ENCODE results near the gene SPINT2.

SPINT2 gene

GRCh38 chr19:38294090-38294489 lies 29.7 kb downstream of the SPINT2 start:
- peak; percentile 72 for DNase-seq (ENCODE audit: low spot score)

GRCh38 chr19:38298821-38299680 lies 34.7 kb downstream of the SPINT2 start:
- DNase-seq (ENCODE audit: low spot score) = no peak

GRCh38 chr19:38303517-38304351 lies 39.4 kb downstream of the SPINT2 start, which contains the start of gene C19orf33:
Gene C19orf33, plus strand, starts transcription at chr19:38304251. Its CDS starts 11 bp downstream, at chr19:38304262.
- no peak for DNase-seq (ENCODE audit: low spot score)

GRCh38 chr19:38304352-38304865 lies 40.0 kb downstream of the SPINT2 start:
- DNase-seq (ENCODE audit: low spot score) = no peak

- no peak for DNase-seq (ENCODE audit: low spot score)
Measured at GRCh38 chr19:38304866-38305429, 40.6 kb downstream of the SPINT2 start.

GRCh38 chr19:38306236-38306635 lies 41.9 kb downstream of the SPINT2 start:
- DNase-seq (ENCODE audit: low spot score) = no peak

- DNase-seq (ENCODE audit: low spot score) = no peak
Measured at GRCh38 chr19:38307076-38307475, 42.7 kb downstream of the SPINT2 start.

GRCh38 chr19:38307597-38307996 lies 43.2 kb downstream of the SPINT2 start:
- no peak for DNase-seq (ENCODE audit: low spot score)

GRCh38 chr19:38308006-38308766 lies 43.8 kb downstream of the SPINT2 start:
- no peak for DNase-seq (ENCODE audit: low spot score)

GRCh38 chr19:38308926-38309614 lies 44.7 kb downstream of the SPINT2 start:
- no peak for DNase-seq (ENCODE audit: low spot score)

GRCh38 chr19:38309615-38310278 lies 45.4 kb downstream of the SPINT2 start:
- no peak for DNase-seq (ENCODE audit: low spot score)

- no peak for DNase-seq (ENCODE audit: low spot score)
Measured at GRCh38 chr19:38310279-38310670, 45.9 kb downstream of the SPINT2 start.

- no peak for DNase-seq (ENCODE audit: low spot score)
Measured at GRCh38 chr19:38310986-38311385, 46.6 kb downstream of the SPINT2 start.

GRCh38 chr19:38315657-38316476 lies 51.5 kb downstream of the SPINT2 start, which contains the start of gene YIF1B:
Gene YIF1B, minus strand, starts transcription at chr19:38315947. Its CDS starts 30 bp downstream, at chr19:38315917.
- peak; percentile 98 for DNase-seq (ENCODE audit: low spot score)

- DNase-seq (ENCODE audit: low spot score) = no peak
Measured at GRCh38 chr19:38316477-38317067, 52.2 kb downstream of the SPINT2 start.

- DNase-seq (ENCODE audit: low spot score) = no peak
Measured at GRCh38 chr19:38317104-38317612, 52.8 kb downstream of the SPINT2 start.

- no peak for DNase-seq (ENCODE audit: low spot score)
Measured at GRCh38 chr19:38318660-38319059, 54.3 kb downstream of the SPINT2 start.

GRCh38 chr19:38319421-38320258 lies 55.3 kb downstream of the SPINT2 start, which contains the start of gene KCNK6:
Gene KCNK6, plus strand, starts transcription at chr19:38319845. Its CDS starts 106 bp downstream, at chr19:38319951.
- DNase-seq (ENCODE audit: low spot score) = no peak

Measured in globus pallidus (tissue), 1 donor.